HG03196 (cell line): ENCODE results near the gene RPS15A.
A peak's percentile ranks its signal among the peaks of the same experiment; 100 is the strongest.

Source experiments
- ATAC-seq: cut with Tn5 transposase; IDR thresholded peaks from one replicate; pipeline ENCODE4 v1.9.1; 2021; ENCODE audit not compliant: unreplicated experiment

RPS15A gene

GRCh38 chr16:18789850-18790706, at the start of gene RPS15A:
TSS of gene RPS15A (minus strand) at chr16:18790334. CDS start at chr16:18789113, 1,221 bp downstream.
- ATAC-seq = peak; percentile 89

- no peak for ATAC-seq
These were observed 49.4 kb upstream of the RPS15A start for GRCh38 chr16:18839555-18839954.

GRCh38 chr16:18836702-18837101, 46.6 kb upstream of the RPS15A start:
- no peak for ATAC-seq

- no peak for ATAC-seq
These were observed 44.7 kb upstream of the RPS15A start for GRCh38 chr16:18834864-18835263.

- ATAC-seq = no peak
These were observed 43.8 kb upstream of the RPS15A start for GRCh38 chr16:18833707-18834505.

- ATAC-seq = no peak
These were observed 42.5 kb upstream of the RPS15A start for GRCh38 chr16:18832613-18833012.

GRCh38 chr16:18832006-18832405, 41.9 kb upstream of the RPS15A start:
- no peak for ATAC-seq

GRCh38 chr16:18829251-18829650, 39.1 kb upstream of the RPS15A start:
- ATAC-seq = no peak

GRCh38 chr16:18827890-18828289, 37.8 kb upstream of the RPS15A start:
- no peak for ATAC-seq

- ATAC-seq = no peak
These were observed 26.2 kb upstream of the RPS15A start for GRCh38 chr16:18816286-18816685.

GRCh38 chr16:18811925-18812324, 21.8 kb upstream of the RPS15A start:
- no peak for ATAC-seq

- ATAC-seq = no peak
These were observed 19.0 kb upstream of the RPS15A start for GRCh38 chr16:18809165-18809564.

GRCh38 chr16:18805257-18805773, 15.2 kb upstream of the RPS15A start:
- ATAC-seq = no peak

GRCh38 chr16:18804540-18804939, 14.4 kb upstream of the RPS15A start:
- no peak for ATAC-seq

GRCh38 chr16:18803569-18804462, 13.7 kb upstream of the RPS15A start:
- no peak for ATAC-seq

- ATAC-seq = no peak
These were observed 12.7 kb upstream of the RPS15A start for GRCh38 chr16:18802767-18803343.

GRCh38 chr16:18801145-18801972, 11.2 kb upstream of the RPS15A start, which contains the start of gene ARL6IP1:
TSS of gene ARL6IP1 (minus strand) at chr16:18801549. CDS start at chr16:18801466, 83 bp downstream.
- peak; percentile 93 for ATAC-seq

GRCh38 chr16:18800775-18801144, 10.6 kb upstream of the RPS15A start:
- ATAC-seq = no peak

- no peak for ATAC-seq
These were observed 10.2 kb upstream of the RPS15A start for GRCh38 chr16:18800293-18800692.
